GM12872 (cell line): ENCODE measurements around the gene GPR22.

ENCODE experiments used
- TF ChIP-seq, protein P1 (sequence below): IDR thresholded peaks from 3 replicates; pipeline ENCODE4 v1.5.1; 2011; ENCODE audit warnings: low read depth, mild to moderate bottlenecking, low read length, moderate library complexity; ENCODE audit not compliant: insufficient read depth

The GPR22 gene

DNA sequence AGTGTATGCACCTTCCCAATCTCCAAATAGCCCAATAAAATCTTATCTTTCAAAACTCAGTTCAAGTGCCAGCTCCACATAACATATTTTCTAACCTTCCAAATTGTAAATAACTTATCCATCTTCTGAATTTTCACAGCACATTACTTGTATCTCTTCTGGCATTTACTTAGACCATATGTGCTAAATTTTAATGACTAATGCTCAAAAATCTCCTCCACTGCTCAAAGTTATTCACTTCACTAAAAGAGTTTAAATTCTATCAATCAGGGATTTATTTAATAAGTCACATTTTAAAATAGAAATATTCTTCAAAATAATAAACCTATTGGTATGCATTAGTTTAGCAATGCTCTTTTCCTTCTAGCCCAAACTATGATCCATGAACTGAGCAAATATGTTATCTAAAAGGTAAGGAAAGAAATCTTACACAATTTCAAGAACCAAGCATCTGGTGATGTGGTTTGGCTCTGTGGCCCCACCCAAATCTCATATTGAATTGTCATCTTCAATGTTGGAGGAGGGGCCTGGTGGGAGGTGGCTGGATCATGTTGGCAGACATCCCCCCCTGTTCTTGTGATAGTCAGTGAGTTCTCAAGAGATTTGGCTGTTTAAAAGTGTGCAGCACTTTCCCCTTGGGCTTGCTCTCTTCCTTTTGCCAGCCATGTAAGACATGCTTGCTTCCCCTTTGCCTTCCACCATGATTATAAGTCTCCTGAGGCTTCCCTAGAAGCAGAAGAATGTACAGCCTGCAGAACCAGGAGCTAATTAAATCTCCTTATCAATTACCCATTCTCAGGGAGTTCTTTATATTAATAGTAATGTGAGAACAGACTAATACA, 28.1 kb upstream of the GPR22 start:
- TF ChIP-seq, protein P1, sequence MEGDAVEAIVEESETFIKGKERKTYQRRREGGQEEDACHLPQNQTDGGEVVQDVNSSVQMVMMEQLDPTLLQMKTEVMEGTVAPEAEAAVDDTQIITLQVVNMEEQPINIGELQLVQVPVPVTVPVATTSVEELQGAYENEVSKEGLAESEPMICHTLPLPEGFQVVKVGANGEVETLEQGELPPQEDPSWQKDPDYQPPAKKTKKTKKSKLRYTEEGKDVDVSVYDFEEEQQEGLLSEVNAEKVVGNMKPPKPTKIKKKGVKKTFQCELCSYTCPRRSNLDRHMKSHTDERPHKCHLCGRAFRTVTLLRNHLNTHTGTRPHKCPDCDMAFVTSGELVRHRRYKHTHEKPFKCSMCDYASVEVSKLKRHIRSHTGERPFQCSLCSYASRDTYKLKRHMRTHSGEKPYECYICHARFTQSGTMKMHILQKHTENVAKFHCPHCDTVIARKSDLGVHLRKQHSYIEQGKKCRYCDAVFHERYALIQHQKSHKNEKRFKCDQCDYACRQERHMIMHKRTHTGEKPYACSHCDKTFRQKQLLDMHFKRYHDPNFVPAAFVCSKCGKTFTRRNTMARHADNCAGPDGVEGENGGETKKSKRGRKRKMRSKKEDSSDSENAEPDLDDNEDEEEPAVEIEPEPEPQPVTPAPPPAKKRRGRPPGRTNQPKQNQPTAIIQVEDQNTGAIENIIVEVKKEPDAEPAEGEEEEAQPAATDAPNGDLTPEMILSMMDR, result no peak

DNA sequence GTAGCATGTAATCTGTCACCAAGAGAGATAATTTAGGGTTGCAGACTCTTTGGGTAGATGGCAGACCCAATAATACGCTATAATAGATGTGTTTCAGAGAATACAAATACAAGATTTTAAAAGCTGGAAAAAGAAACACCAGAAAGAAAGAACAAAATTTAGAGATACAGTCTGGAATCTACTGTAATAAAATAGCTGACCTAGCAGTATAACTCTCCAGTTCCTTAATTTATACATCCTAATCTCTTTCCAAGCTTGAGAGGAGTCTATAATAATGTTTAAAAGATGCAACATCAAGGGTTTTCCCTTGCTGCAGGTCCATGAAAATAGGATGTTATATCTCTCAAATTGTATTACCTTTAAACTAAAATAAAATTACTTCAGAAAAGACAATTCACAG, 27.2 kb upstream of the GPR22 start:
- TF ChIP-seq, protein P1, result no peak

DNA sequence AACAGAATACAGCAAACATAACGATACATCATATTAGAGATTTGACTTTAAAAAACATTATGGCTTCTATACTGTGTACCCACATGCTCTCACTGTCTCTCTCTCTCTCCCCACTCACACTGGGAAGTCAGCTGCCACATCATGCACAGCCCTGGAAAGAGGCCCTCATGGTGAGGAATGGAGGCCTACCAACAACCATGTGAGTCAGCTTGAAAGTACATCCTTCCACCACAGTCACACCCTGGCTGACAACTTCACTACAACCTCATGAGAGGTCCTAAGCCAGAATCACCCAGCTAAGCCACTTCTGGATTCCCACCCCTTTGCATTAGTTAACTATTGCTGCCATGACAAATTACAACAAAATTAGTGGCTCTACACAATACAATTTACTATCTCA, 23.3 kb upstream of the GPR22 start:
- TF ChIP-seq, protein P1, result no peak

DNA sequence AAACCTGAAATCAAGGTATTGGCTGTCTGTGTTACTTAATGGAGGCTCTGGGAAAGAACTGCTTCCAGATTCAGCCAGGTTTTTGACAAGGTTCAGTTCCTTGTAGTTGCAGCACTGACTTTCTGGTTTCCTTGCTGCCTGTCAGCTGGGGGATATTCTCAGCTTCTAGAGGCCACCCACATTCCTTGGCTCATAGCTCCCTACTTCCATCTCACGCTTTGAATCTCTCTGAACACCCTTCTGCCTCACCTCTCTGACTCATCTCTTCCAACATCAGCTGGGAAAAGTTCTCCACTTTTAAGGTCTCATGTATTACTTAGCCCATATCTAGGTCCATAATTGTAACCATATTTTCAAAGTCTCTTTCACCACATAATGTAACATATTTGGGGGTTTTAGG, 22.9 kb upstream of the GPR22 start:
- TF ChIP-seq, protein P1, result no peak

DNA sequence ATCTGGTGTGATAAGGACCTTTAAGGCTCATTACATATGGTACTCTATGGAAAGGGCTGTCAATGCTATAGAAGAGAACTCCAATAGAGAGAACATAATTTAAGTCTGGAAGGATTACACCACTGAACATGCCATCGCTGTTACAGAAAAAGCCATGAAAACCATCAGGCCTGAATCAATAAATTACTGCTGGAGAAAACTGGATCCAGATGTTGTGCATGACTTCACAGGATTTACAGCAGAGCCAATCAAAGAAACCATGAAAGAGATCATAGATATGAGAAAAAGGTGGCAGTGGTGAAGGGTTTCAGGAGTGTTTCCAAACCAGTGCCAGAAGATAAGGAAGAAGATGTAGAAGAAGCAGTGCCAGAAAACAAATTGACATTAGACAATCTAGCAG, 18.9 kb upstream of the GPR22 start:
- TF ChIP-seq, protein P1, result no peak

DNA sequence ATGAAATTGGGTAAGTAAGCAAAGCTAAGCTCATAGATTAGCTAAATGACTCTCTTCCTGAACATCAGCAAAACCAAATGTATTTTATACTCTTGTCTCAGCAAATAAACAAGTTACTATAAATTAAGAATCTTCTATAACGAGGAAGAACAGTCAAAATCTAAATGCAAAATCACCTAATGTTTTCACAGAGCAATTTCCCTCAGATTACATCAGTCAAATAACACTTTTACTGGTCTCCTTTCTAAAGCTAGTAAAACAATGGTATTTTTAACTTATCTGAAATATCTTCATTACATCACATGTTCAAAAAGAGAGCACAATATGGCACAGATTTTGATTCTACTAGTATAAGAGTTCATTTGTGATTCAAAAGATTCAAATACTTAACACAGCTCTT, 16.5 kb upstream of the GPR22 start:
- TF ChIP-seq, protein P1, result no peak

DNA sequence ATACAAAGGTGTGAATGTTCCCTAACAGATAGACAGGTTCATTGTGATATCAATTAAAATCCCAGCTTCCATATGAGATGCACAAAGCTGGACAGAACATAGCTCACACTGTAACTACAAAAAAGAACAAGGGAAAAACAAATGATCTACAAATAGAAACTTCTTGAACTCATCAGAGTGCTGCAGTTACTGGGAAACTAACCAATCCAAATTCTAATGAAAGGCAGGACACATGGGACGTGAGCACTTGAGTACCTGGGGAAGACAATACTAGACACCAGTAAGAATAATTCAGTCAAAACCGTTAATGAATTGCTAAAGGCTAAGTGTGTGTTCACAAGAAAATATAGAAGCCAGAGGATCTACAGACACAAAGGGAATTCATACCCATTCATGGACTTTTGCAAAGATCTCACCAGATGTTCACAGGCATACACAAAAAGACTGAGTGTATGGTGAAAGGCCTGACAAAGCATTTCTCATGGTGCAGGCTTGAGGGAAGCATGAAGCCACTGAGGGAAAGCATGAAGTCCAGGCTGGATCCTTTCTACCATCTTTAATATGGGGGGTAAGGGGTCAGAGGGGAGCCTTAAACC, 7.8 kb upstream of the GPR22 start:
- TF ChIP-seq, protein P1, result no peak
